Left ventricle myocardium inferior (tissue), 1 donor: ENCODE results near the gene CMIP. TPM values are rescaled to one million over a fixed set of nuclear protein-coding genes. Genes with fewer than 3 reads are reported as not detected.

Experiments
- DNase-seq: peaks from one replicate; pipeline ENCODE4 v3.0.0-alpha.2; 2020
- H3K27ac ChIP-seq: fragments of 200-600 bp; replicated peaks from 2 replicates; pipeline ENCODE4 v1.8.0; 2021
- H3K27me3 ChIP-seq: fragments of 200-600 bp; 2 replicates; pipeline ENCODE4 v1.8.0; 2021; ENCODE audit warnings: low read depth
- H3K36me3 ChIP-seq: fragments of 200-600 bp; 2 replicates; pipeline ENCODE4 v1.8.0; 2021
- H3K4me1 ChIP-seq: fragments of 200-600 bp; 2 replicates; pipeline ENCODE4 v1.8.0; 2021
- H3K4me3 ChIP-seq: fragments of 200-600 bp; 2 replicates; pipeline ENCODE4 v1.8.0; 2021; ENCODE audit warnings: mild to moderate bottlenecking, moderate library complexity
- H3K9me3 ChIP-seq: fragments of 200-600 bp; replicated peaks from 2 replicates; pipeline ENCODE4 v1.8.0; 2021
- intact Hi-C: fragments of 100-400 bp; cut with micrococcal nuclease; formaldehyde crosslinking; loops from one replicate; pipeline ENCODE4 v1.11.0; 2022
- total RNA-seq: library from RNA; stranded (reverse); fragmentation: NEBNext Ultra II Directional; extraction: Animal tissue kit (Norgen Biotek cat#: 25700); gene quantifications from one replicate; pipeline ENCODE4 v1.2.1, GENCODE V29; 2021
- TF ChIP-seq, protein P1 (sequence below): fragments of 200-600 bp; IDR thresholded peaks from 2 replicates; pipeline ENCODE4 v1.8.0; 2021; ENCODE audit warnings: antibody characterized with exemption, mild to moderate bottlenecking, borderline replicate concordance
- donor health status: DM: no; HTN: yes; CAD: no; lungs with severe emphysema.

Gene CMIP
- total RNA-seq, 1 donor from 2014 or later, result 11.2 TPM

DNA sequence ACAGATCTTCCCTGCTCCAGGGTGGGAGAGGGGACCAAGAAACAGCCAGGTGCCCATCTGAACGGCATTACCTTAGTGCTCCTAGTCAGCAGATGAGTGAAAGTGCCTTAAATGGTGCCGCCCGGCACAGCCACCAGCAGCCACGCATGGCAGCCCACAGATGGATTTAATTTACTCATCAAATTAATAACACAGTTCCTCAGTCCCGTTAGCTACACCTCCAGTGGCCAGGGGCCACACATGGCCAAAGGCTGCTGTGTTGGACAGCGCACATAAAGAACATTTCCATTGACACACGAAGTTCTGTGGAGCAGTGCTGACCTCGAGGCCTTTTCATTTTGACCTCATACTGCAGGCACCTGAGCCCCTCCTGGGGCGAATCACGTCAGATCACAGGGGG is 166.3 kb downstream of the CMIP start:
- Histone ChIP-seq H3K9me3 (no peaks in the 10 kb centered on the region), H3K27me3 (no peaks in the 10 kb centered on the region), H3K4me1 (peaks cover 70% of the 10 kb centered on the region), H3K4me3 (peak overlapping the region; percentile 44), H3K36me3 (peaks cover 3% of the 10 kb centered on the region), H3K27ac (peak overlapping the region; percentile 79)
- no peak for DNase-seq
- intact Hi-C loops, result no loop called here
- TF ChIP-seq, protein P1, sequence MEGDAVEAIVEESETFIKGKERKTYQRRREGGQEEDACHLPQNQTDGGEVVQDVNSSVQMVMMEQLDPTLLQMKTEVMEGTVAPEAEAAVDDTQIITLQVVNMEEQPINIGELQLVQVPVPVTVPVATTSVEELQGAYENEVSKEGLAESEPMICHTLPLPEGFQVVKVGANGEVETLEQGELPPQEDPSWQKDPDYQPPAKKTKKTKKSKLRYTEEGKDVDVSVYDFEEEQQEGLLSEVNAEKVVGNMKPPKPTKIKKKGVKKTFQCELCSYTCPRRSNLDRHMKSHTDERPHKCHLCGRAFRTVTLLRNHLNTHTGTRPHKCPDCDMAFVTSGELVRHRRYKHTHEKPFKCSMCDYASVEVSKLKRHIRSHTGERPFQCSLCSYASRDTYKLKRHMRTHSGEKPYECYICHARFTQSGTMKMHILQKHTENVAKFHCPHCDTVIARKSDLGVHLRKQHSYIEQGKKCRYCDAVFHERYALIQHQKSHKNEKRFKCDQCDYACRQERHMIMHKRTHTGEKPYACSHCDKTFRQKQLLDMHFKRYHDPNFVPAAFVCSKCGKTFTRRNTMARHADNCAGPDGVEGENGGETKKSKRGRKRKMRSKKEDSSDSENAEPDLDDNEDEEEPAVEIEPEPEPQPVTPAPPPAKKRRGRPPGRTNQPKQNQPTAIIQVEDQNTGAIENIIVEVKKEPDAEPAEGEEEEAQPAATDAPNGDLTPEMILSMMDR, result no peak

DNA sequence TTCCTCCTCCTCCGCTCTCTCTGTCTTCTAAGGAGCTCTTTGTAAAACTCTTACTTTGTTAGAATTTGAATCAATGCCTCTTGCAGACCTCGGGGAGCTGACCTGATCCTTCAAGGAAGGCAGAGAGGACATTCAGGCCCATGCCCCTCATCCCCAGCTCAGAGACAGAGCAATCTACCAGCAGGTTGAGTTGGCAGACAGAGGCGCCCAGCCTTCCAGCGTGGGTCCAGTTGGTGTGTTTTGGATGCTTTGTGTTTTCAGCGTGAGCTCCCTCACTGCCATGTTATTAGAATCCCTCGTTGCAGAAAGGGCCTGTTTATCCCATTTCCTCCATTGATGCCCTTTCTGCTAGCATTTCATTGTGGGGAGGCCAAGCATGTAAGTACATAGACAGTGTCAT is 167.1 kb downstream of the CMIP start:
- intact Hi-C loops, result no loop called here
- peaks cover 70% of the 10 kb centered on the region for H3K4me1 ChIP-seq

DNA sequence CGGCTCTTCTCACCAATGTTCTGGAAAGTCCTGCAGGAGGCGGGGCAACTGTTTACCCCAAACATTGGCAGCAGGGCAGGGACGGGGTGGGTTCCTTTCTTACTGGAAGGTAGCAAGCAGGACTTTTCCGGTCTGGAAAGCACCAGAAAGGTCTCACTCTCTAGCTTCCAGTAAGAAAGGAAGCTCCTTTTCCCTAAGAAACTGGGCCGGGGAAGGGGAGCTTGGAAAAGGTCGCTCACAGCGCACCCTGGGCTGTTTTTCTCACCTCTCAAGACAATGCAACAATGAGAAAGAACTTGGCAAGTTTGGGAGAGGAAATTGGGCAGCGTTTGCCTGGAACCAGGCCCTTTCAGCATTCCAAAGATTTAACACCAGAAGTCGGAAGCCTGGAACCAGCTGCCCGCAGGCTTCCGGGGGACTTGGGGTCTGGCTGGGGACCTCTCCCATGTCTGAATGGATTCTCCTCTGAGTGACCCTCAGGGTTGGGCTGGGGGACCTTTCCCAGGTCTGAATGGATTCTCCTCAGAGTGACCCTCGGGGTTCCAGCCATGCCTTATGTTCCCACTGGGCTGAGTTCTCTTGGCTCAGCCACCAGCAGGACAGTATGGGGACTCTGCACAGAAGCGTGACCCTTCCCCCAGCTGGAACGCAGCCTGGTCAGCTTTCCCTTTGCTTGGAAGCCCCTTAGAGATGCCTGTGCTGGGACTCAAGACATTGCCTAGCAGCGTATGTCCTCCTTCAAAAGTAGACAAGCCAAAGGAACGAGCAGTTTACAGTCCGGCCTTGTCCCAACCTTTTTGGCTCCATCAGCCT is 167.9 kb downstream of the CMIP start:
- Histone ChIP-seq H3K36me3 (peaks cover 7% of the 10 kb centered on the region), H3K4me1 (peaks cover 77% of the 10 kb centered on the region), H3K4me3 (peak overlapping the region; percentile 44), H3K27me3 (no peaks in the 10 kb centered on the region), H3K27ac (peak overlapping the region; percentile 79), H3K9me3 (no peaks in the 10 kb centered on the region)
- TF ChIP-seq, protein P1, result no peak
- intact Hi-C loops, result no loop called here
- DNase-seq, result peak; percentile 48

More for the DNA sequence above, 167.1 kb downstream of the CMIP start:
- Histone ChIP-seq H3K27me3 (no peaks in the 10 kb centered on the region), H3K4me3 (peak overlapping the region; percentile 44), H3K9me3 (no peaks in the 10 kb centered on the region), H3K36me3 (peaks cover 3% of the 10 kb centered on the region), H3K27ac (peak overlapping the region; percentile 79)
- DNase-seq, result no peak
- TF ChIP-seq, protein P1, result no peak

DNA sequence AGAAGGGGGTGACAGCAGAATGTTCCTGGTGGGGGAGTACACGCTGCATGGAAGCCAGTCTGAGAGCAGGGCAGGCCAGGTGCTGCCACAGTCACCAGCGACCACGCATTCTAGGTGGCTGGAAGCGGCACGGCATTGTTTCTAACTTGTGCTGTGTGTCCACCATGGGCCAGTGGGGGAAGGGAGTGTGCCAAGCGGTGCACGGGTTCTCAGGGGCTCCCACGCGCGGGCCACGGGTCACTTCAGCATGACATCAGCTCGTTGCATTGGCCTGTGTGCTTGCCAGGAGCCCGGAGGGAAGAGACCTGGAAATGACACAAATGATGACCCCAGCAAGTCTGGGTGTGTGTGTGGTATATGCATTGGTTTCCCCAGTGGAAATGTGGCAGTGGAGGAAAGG is 169.6 kb downstream of the CMIP start:
- Histone ChIP-seq H3K36me3 (peaks cover 8% of the 10 kb centered on the region), H3K4me1 (peaks cover 68% of the 10 kb centered on the region), H3K4me3 (no peak overlapping the region), H3K27me3 (no peaks in the 10 kb centered on the region), H3K27ac (no peak overlapping the region), H3K9me3 (no peaks in the 10 kb centered on the region)
- intact Hi-C loops, result no loop called here
- no peak for DNase-seq
- TF ChIP-seq, protein P1, result no peak

DNA sequence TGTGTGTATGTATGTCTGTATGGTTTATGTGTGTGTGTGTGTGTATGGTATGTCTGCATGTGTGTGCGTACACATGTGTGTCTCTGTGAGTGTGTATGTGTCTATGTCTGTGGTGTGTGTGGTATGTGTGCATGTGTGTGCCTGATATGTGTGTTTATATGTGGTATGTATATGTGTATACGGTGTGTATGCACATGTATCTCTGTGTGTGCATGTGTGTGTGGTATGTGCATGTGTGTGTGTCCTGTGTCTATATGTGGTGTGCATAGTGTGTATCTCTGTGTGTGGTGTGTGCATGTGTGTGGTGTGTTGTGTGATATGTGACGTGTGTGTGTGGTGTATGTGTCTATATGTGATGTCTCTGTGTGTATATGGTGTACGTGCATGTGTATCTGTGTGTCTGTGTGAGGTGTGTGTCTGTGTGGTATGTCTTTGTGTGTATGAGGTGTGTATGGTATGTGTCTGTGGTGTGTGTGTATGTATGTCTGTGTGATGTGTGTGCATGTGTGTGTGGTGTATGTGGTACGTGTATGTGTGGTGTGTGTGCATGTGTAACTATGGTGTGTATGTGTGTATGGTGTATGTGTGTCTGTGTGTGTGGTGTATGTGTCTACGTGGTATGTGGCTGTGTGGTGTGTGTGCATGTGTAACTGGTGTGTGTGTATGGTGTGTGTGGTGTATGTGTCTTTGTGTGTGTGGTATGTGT is 170.2 kb downstream of the CMIP start:
- TF ChIP-seq, protein P1, result no peak
- Histone ChIP-seq H3K36me3 (peaks cover 8% of the 10 kb centered on the region), H3K4me1 (peaks cover 62% of the 10 kb centered on the region), H3K4me3 (no peak overlapping the region), H3K9me3 (no peaks in the 10 kb centered on the region), H3K27me3 (no peaks in the 10 kb centered on the region), H3K27ac (no peak overlapping the region)
- no peak for DNase-seq
- intact Hi-C loops, result no loop called here
